C4-2B (cell line): ENCODE data around the gene TIMD4.

Experiments
- H3K27ac ChIP-seq: fragments of 450-650 bp; 2 replicates; pipeline ENCODE4 v1.5.1; 2017
- ZFX ChIP-seq: fragments of 450-650 bp; IDR thresholded peaks from 2 replicates; pipeline ENCODE4 v1.6.1; 2017
- TF ChIP-seq, protein P1 (sequence below): fragments of 450-650 bp; conservative IDR thresholded peaks from 2 replicates; pipeline ENCODE4 v1.5.1; 2017; ENCODE audit warnings: mild to moderate bottlenecking

Gene TIMD4

DNA sequence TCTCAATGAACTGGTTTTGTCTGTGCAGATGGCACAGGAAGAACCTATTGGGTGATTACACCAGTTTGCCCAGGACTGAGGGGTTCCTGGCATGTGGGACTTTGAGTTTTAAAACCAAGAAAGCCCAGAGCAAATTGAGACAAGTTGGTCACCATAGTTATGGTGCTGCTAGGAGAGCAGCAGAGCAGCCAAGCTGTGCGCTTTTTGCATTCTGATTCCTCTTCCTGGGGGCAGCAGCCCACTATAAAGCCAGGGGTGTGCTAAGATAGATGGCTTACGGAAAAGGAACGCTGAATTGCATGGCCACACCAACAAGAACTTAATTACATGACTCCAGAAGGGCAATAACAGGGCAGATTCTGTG is 49.7 kb downstream of the TIMD4 start:
- H3K27ac ChIP-seq = no peak overlapping the region
- TF ChIP-seq, protein P1, sequence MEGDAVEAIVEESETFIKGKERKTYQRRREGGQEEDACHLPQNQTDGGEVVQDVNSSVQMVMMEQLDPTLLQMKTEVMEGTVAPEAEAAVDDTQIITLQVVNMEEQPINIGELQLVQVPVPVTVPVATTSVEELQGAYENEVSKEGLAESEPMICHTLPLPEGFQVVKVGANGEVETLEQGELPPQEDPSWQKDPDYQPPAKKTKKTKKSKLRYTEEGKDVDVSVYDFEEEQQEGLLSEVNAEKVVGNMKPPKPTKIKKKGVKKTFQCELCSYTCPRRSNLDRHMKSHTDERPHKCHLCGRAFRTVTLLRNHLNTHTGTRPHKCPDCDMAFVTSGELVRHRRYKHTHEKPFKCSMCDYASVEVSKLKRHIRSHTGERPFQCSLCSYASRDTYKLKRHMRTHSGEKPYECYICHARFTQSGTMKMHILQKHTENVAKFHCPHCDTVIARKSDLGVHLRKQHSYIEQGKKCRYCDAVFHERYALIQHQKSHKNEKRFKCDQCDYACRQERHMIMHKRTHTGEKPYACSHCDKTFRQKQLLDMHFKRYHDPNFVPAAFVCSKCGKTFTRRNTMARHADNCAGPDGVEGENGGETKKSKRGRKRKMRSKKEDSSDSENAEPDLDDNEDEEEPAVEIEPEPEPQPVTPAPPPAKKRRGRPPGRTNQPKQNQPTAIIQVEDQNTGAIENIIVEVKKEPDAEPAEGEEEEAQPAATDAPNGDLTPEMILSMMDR = no peak
- no peak for TF ChIP-seq ZFX

DNA sequence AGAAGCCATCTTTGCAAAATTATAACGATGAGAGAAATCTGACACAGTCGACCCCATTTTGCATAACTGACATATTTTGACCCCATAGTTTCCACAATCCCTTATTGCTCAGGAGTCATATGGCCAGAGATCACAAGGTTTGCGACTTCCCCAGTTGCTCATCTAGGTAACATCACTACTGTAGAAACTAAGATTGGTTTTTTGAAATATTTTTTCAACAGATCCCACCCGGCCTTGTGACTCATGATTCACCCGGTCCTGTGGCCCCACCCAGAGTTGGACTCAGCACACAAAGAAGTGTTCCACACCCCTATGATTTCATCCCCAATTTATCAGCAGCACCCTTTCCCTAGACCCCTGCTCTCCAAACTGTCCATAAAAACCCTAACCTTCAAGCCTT is 50.2 kb downstream of the TIMD4 start:
- H3K27ac ChIP-seq = no peak overlapping the region
- TF ChIP-seq ZFX = no peak
- TF ChIP-seq, protein P1 = no peak

DNA sequence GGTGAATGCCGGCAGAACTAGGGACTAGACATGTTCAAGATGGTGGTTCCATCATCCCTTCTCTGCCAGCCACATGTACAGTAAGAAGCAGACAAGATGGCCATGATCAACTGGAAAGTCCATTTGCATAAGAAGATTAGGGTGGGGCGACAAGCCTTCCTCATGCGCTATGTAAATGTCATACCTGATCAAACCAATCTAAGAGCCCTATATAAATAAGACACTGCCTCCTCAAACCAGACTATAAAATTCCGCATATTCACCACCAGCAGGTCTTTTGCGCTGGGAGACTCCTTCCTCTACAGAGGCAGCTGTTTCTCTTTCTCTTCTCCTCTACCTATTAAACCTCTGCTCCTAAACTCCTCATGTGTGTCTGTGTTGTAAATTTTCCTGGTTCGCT is 53.8 kb downstream of the TIMD4 start:
- TF ChIP-seq, protein P1 = no peak
- TF ChIP-seq ZFX = no peak
- no peak overlapping the region for H3K27ac ChIP-seq

DNA sequence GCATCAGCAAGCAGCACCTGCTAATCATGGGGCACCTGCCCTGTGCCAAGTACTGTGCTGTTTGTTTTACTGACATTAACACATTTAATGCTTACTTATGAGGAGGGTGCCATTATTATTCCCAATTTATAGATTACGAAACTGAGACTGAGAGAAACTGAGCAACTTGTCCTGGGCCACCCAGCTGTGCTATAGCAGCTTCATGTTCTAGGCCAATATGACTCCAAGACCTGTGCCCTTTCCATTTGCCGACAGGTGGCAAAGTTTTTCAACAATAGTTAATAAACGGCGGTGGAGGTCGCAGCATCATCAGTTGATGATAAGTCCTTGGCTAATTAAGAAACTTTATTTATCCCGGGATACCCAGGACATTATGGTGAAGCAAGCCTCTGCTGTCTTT is 55.4 kb downstream of the TIMD4 start:
- no peak overlapping the region for H3K27ac ChIP-seq
- TF ChIP-seq, protein P1 = peak; percentile 25
- no peak for TF ChIP-seq ZFX

DNA sequence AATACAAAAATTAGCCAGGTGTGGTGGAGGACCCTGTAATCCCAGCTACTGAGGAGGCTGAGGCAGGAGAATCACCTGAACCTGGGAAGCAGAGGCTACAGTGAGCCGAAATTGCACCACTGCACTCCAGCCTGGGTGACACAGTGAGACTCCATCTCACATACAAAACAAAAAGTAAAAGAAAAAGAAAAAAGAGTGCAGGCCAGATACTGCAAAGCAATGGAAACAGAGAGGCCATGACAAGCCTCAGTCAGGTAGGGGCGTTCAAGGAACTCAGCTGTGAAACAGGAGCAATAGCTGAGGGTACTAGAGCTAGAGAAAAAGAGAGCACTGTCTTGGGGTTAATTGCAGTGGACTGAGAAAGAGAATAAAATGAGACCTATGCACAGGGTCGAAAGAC is 56.2 kb downstream of the TIMD4 start:
- TF ChIP-seq, protein P1 = no peak
- no peak for TF ChIP-seq ZFX
- no peak overlapping the region for H3K27ac ChIP-seq

DNA sequence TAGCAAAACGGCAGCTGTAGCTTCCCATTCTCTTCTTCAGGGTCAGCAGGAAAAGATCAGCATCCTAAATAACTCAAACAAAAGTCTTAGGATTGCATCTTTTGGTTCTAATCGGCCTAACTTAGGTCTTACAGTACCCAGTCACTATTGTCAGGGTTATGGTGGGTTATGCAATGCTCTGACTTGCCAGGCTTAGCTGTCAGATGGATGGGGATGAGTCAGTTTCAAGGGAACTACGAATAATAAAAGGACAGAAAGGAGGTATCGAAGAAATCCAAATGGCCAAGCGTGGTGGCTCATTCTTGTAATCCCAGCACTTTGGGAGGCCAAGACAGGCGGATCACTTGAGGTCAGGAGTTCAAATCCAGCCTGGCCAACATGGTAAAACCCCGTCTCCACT is 66.5 kb downstream of the TIMD4 start:
- H3K27ac ChIP-seq = no peak overlapping the region
- TF ChIP-seq ZFX = no peak
- TF ChIP-seq, protein P1 = no peak

DNA sequence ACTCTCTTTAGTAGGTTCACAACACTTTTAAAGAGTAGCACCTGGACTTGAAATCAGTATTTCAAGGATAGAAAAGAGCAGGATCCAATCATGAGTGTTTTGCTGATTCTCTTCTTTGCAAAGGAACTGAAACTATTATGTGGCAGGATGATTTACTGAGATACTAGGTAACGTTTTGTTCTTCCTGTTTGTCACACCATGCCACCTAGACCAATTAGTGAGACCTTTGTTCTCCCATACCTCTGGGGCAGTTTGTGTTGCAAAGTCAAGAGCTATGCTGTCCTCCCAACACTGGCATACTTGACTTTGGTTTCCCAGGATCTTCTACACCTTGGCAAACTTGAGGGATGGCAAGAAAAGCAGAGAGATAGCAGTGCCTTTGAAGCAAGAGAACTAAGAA is 69.5 kb downstream of the TIMD4 start:
- no peak for TF ChIP-seq ZFX
- TF ChIP-seq, protein P1 = no peak
- no peak overlapping the region for H3K27ac ChIP-seq
